Stimulated activated CD4-positive, alpha-beta T cell treated with anti-CD3 and anti-CD28 coated beads, TNF-alpha, amount 100 ng/mL, for 48 hours (primary cell): ENCODE measurements around the gene DLG2.

Source experiments
- DNase-seq, 3 donors: peaks; one replicate each; pipeline ENCODE4 v3.0.0-alpha.2; 2020; ENCODE audit warnings: low read depth in 3 of 3

DLG2 gene

DNA sequence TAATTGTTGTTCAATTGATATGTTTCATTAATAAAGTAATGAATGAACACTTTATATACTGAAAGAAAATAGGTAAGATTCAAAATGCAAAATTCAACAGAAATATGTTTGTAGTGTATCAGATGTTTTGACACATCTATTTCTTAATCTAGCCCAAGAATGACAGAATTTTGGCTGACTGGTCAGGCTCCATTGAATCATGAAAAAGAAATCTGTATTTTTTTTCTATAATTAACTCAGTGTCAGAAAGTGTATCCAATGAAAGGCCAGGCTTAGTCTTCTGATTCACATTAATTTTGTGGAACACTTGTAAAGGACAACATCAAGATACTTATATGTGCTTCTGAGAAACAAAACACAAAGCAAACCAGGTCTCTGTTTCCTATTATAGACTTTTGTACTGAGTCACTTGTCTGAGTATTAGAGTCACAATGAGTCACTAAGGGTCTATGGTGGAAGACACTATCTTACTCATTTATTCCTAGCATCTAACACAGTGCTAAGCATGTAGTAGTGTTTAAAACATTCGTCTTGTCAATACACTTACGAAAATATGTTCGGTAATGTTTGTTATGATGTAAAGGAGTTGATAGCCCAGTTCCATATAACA lies 2043.3 kb downstream of the DLG2 start:
- no peak for DNase-seq

DNA sequence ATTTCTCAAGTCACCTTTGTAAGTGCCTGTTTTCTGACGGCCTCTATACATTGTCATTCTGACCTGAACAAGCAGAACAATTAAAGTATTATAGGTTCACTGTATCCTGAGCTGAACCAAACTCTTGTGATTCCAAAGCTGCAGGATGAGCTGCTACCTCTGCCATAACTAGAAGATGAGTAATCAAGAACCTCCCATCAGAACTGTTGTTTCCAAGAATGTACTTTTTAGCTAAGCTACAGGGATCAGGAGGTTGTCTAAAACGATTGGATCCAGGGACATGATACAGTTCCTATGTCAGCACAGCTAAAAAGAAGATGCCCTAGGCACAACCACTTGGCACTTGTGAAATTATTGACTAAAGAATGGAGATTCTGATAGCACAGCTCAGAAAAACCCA lies 2052.6 kb downstream of the DLG2 start:
- no peak for DNase-seq

DNA sequence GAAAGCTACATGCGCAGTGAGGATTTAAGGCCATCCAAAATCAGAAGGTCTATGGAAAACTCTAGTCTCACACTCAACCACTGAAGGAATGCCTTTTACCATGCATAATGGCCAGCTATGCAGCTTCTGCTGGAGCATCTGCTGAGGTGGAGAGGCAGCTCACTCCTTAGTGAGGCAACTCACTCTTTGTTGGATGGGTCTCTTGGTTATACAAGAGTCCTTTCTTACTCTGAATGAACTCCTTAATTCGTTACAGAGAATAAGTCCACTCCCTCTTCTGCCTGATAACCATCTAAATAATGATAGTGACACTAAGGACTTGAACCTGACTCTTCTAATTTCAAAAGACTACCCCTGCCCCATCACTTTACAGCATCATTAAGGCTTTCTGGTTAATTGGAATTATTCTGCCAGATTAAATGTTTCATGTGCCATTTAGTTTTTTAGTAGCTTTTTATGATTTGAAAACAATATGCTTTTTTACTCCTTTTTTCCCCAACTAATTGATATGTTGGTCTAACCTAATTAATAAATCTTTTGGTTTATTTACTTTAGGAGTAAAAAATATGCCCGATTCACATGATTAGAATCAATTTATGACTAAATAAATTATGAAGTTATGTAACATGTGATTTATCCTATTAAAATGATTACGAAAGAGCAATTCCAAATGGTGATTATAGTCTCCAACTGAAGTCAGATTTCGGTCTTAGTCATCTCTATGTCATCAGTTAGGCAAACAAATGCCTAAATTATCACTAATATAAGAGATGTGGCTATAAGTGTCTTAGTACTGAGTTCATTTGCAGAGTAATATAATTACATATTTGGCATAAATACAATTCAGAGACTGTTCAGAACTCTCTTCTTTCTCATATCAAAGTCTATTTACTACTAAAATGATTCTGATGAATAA lies 2054.3 kb downstream of the DLG2 start:
- DNase-seq, result no peak

DNA sequence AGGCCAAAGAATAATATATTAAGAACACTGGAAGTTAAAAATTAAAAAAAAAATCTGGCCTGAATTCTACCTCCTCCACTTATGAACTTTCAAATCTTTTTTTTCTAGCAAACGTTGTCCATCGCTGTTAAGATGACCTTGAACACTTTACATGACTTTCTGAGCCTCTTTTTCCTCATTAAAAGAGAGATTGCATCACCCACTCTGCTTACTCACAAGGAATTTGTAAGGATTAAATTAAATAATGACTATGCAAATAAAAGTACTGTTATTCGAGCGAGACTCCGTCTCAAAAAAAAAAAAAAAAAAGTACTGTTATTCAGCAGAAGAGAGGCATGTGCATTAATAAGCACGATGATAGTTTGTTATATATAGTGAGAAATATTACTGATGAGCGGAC lies 2055.8 kb downstream of the DLG2 start:
- no peak for DNase-seq

DNA sequence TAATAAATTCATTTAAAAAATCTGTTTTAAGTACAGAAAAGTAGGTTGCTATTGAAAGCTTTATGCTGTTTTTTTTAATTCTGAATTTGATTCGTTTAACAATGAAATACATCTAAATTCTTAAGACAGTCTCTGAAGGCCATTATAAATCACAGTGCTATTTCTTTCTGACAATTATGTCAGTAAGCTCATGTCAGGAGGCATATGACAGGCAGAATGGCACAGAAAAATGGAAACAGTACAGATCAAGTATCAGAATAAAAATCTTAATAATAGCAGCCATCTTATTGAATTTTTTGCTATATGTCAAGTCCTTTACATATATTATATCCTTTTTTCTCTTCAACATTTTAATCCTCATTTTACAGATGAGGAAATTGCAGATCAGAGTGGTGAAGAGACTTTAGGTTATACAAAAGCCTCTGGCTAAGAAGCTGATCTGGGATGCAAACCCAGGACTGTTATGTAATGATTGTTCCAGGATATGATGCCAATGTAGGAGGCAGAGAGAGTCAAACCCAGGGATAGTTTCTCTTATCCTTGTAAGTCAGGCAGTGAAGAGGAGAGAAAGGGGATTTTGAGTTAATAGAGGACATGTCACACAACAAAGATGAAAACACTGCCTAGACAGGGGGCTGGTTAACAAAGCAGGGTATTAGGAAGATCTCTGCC lies 2057.9 kb downstream of the DLG2 start:
- DNase-seq, result no peak

DNA sequence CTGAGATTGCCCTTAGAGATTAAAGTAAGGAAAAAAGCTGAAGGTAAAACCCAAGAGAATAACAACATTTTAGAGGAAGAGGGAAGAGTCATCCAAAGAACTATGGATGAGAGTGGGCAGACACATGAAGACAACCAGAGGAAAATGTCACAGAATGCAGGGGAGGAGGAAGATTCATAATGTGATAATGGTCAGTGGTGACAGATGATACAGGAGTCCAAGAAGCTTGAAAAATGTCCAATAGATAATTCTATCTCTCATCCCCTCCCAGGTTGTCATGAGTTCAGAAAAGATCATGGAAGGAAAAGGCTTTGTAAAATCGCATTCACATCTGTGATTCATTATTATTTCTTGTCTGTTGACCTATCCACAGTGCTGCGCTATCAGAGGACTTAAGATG lies 2058.6 kb downstream of the DLG2 start:
- no peak for DNase-seq

DNA sequence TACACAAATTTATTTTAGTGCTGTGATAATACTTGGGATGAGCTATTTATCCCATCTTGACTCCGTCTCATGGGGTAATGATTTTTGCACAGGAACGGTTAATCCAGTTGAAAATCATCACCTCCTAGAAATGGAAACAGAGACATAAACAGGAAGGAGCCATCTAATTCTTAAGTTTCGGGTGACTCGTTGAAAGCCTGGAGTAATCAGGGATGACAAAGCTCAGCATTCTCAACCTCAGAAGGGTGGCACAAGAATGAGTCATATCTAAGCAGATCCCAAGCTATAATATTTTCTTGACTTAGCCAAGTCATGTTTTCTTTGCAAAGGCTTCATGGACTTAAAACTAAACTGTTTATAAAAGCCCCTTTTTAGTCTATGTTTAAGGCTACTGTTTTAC lies 2060.2 kb downstream of the DLG2 start:
- DNase-seq, result no peak

DNA sequence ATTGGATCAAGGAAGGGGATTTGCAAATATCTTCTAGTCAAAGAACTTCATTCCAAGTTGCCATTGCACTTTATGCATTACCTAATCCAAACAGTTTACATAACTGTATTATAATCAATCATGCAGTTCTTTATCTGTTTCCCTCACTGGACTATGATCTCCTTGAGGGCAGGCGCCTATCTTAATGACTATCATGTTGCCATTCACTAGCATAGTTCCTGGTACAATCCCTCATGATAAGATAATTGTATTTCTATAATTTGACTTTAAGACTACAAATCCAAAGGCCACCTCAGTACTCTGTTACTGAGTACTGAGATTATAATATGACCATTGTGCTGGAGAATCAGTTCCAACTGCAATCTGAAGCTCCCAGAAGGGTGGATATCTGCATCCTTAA lies 2062.3 kb downstream of the DLG2 start:
- DNase-seq, result no peak

DNA sequence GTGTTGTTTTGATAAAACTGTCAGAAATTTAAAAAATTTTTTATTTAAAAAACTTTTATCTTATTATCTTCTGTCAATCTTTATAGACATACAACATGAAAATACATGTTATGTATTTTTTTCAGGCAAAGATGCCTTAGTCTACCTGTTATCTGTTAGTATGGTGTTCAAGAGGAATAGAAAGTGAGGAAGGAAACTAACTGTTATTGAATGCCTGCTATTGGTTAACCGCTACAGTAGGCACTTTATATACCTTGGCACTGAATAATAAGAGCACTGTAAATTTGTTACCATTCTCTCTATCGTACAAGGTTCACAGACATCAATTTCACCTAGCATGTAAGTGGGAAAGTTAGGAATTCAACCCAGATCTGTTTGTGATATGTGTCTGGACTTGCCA lies 2068.9 kb downstream of the DLG2 start:
- no peak for DNase-seq

DNA sequence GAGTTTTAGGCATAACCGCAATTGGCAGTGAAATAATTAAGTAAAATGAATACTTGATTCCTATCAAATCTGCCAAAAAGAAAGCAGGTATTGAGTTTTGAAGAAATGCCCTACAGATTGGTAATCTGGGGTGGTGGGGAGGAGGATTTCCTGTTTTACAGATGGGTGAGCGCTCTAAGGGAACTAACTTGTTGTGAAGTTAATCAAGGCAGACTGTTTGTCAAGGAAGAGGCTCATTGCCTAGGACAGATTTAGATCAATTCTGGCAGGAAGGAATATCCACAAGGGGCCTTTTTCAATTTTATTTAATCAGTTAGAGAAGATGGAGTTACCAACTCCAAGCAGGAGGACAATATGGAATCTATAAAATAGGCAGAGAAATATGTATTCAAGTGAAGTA lies 2069.5 kb downstream of the DLG2 start:
- DNase-seq, result no peak

DNA sequence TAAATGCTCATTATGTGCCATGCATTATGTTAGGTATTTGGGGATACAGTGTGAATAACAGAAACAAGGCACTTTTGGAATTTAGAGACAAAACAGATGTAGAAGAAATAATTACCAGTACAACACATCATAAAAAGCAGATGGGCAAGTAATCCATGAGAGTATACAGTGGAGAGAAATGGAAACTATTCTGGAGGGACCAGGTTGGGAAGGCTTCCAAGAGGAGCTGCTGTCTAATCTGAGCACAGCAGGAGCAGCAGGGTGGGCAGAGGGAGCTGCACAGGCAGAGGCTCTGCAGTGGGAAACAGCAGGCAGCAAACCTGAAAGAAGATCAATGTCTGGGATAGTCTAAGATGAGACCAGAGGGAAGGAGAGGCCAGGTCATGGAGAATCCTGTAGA lies 2072.3 kb downstream of the DLG2 start:
- no peak for DNase-seq

DNA sequence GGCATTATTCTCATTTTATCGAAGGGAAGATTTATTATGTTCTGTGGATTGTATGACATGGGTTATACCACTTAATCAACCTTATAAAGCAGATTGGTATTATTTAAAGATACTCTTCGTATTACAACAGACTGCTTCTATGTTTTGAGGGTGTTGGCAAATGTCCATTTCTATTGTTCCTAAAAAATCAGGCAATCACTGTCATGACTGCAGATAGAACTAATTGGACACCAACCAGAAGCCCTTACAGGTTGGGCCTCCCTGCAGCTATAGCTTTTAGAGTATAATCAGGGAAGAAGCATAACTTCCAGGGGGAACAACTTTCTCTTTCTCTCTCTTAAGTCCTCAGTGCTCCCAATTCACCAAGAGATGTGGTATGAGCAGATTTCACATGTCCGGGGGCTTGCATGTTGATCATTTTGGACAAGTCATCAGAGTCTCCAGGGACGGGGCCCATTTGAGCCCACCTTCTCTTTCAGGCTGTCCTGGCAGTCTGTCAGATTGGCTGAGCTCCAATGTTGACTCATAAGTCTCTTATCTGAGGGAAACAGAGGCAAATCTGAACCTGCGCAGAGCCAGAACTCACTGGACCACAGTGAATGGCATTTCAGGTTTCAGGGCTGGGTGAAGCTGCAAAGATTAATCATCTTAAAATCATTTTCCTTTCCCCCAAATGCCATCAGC lies 2077.0 kb downstream of the DLG2 start:
- DNase-seq, result no peak

DNA sequence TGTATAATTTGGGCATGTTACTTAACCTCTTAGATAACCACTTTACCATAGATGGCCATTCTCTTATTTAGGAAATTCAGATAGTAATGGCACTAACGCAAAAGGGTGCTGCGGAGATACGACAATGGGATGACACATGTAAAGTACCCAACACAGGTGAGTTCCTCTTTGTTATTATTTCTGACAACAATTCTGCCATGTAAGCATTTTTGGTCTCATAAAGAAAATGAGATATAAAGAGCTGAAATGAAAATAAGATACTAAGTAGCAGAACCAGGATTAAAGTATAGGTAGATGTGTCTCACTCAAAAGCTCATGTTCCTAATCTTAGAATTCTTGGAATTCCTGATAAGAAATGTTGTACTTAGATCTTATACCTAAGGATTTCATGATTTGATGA lies 2080.8 kb downstream of the DLG2 start:
- no peak for DNase-seq

DNA sequence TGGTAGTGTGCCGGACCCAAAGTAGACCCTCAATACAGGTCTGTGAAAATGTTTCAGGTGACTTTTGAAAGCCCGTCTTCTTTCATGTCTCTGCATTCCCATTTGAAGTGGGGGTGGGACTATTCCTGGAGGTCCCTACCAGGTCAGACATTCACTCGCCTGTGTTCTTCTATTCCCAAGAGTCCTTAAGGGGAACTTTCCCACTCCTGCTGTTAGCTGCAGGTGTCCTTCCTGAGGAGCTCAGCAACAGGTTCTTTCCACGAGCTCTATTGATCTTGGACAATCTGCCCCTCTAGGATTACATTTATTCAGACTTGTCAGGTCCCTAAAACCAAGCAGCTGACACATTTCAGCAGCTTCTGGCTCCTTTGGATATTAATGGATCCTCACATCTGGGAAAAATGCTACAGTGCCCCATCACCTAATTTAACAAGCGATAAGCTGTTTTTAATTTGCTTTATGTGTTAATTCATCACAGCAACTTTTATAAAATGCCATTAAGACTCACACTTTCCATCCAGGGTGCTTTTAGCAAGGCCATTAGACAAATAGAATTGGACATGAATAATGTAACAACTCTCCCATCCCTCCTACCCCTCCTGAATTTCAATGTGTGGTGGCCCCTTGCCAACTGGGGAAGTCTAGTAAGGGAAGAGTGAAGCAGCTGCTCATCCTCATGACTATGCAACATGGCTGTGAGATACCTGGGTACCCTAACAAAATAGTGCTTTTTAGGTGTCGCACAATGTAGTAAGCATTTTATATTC lies 2081.5 kb downstream of the DLG2 start:
- no peak for DNase-seq

DNA sequence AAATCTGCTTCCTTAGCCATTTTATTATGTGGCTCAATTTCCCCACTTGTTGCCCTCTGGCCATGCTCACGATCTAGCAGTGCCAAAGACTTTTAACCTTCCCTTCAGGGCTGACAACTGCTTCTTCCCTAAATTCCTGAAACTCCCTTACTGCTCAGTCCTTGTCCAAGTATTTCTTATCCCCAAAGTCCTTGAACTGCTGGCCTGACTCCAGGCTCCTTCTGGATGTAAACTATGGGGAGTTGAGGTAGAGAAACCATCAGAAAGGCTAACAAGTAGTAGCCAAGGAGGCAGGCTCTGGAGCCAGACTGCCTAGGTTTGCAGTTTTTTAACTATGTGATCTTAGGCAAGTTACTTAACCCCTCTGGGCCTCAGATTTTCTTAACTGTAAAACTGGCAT lies 2082.3 kb downstream of the DLG2 start:
- DNase-seq, result no peak

DNA sequence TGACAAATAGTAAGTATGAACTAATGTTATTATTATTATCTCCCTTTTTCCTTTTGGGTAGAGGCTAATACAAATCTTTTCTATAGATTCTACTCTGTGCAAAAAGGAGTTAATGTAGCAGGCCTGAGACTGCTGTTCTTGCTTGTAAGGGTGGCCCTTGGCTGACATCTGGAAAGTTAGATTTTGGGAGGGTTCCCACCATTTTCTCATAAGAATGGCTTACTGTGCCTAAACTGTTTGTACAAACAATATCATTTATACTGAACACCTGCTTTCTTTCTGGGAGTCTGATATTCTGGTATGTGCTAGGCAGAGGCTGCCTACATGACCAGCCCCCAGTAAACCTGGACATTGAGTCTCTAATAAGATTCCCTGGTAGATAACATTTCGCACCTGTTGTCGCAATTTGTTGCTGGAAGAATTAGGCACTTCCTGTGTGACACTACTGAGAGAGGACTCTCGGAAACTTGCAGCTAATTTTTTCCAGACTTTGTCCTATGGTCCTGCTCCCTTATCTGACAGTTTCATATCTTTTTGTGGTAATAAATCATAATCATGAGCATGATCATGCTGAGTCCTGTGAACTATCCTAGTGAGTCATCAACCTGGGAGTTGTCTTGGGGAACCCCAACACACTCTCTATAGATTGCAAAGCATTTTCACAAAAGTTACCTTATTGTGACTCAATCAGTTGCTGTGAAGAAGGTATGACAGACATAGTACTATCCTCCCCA lies 2083.3 kb downstream of the DLG2 start:
- no peak for DNase-seq

DNA sequence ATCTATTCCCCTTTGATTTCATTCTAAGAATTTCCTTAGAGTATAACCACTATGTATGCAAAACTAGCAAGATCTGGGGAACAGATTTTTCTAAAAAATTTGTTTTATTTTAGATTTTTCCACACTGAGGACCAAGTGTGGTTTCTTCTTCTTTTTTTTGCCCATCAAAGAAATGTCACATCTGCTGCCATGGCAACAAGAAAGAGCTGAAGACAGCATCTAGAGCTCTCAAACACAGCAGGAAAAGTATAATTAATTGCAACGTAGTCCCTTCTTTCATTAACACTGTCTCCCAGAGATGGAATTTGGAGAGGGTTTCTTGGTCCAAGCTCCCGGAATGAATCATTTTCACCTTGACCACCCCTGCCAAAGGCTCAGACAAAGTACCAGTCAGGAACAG lies 2084.3 kb downstream of the DLG2 start:
- no peak for DNase-seq

DNA sequence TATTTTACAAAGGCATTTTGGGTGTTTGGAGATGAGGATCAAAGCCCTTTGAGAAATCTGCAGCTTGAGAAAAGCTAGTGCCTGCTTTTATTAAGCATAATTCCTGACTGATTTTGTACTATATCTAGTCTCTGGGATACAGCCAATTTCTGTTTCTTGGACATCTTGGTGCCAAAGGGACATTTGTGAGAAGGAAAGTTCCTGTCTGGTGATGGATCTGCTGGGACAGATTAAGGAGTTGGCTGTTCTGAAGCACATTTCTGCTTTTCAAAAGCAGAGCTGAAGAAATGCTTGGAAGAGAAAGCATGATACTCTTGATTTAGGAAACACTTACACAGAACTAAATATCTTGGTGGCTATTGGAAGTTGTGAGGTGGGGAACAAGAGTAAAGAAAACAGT lies 2086.4 kb downstream of the DLG2 start:
- no peak for DNase-seq

DNA sequence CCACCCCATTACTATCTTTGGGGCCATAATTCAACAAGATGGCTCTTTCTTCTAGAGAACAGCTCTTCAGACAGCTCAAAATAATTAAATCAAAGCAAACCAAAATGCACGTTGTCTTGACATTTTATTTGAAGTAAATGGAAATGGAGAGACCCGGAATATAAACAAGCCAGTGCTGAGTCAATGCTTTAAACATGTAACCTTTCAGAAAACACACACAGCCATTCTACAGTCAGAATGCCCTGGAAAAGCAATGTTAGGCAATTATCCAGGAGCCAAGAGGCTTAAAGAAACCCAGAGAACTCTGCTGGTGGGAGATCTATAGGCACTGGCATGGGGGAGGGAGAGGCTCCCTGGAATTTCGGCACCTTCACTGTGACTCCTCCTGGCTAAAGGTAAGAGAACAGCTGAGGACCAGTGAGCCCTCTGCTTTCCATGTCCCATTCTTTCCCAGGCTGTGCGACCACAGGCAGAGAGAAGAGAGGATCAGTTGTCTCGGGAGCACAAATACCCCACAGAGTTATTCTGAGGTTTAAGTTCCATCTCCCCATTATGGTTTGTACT lies 2086.9 kb downstream of the DLG2 start:
- no peak for DNase-seq

DNA sequence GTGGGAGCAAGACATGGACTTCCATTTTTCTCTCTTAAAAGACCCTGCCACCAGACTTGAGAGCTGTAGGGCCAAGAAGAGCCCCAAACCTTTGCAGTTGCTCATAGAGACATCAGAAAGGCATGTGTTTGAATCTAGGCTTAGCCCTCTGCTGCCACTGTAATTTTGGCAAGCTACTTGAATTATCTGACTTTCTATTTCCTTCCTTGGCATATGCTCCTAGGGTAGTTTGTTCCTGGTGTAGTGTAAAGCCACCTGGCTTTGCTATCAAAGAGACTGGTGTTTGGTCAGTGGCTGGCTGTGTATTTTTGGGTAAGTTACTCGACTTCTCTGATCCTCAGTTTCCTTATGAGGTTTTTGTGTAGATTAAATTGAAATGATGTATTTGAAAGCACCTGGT lies 2088.9 kb downstream of the DLG2 start:
- DNase-seq, result no peak
